ENCODE measurements around the gene MAN1C1. TPM values are rescaled to one million over a fixed set of nuclear protein-coding genes. Genes with fewer than 3 reads are reported as not detected.

Gene MAN1C1
- total and polyA plus RNA-seq, 2 donors (not counting 3 experiments of a cell fraction or from before 2014, with no cell fraction given), result 1.5 to 4.0 TPM

GRCh38 chr1:25760122-25760719 is 143.6 kb downstream of the MAN1C1 start:
- H3K27ac ChIP-seq (ENCODE audit: insufficient read depth, low read depth, low read length), result no peak overlapping the region
- no peaks in the 10 kb centered on the region for H3K36me3 ChIP-seq (ENCODE audit: control insufficient read depth in 2 of 2, extremely low read depth in 1 of 2, insufficient read depth in 2 of 2, low read length in 2 of 2)
- no peak for FAIRE-seq
- dilution Hi-C loops (cut with MboI; ENCODE audit: extremely low pct_ligation_motif_present, low sequenced_read_pairs) (no loop called here), intact Hi-C loops (cut with micrococcal nuclease) (no loop called here)
- no peaks in the 10 kb centered on the region for H3K9me1 ChIP-seq (replicated peaks; ENCODE audit: control insufficient read depth, extremely low read depth, insufficient read depth, low read length)
- peaks cover 0 to 4% of the 10 kb centered on the region in 2 experiments for H3K27me3 ChIP-seq (ENCODE audit: control insufficient read depth in 2 of 2, insufficient read depth in 2 of 2, low read length in 2 of 2)
- H2AFZ ChIP-seq (ENCODE audit: low read depth, low read length), result no peak overlapping the region
- DNase-seq (ENCODE audit: low read depth, low spot score), result no peak
- no peak overlapping the region for H3K4me2 ChIP-seq (ENCODE audit: insufficient read depth, low read length)
- BruUV-seq (replicated peaks), result no TSS peak
- POLR2A ChIA-PET, result no interaction called here
- H3K9me3 ChIP-seq (replicated peaks; ENCODE audit: control insufficient read depth, insufficient read depth, low read length), result no peaks in the 10 kb centered on the region
- no peak overlapping the region for H3K4me3 ChIP-seq (replicated peaks in 1 of 3; ENCODE audit: insufficient read depth in 1 of 3, low read depth in 1 of 3, low read length in 3 of 3)
- no peak overlapping the region for H3K9ac ChIP-seq (replicated peaks; ENCODE audit: extremely low read depth, insufficient read depth, low read length)
- H3K79me2 ChIP-seq (ENCODE audit: control insufficient read depth, insufficient read depth, low read length), result no peaks in the 10 kb centered on the region
- no peaks in the 10 kb centered on the region for H3K4me1 ChIP-seq (ENCODE audit: control insufficient read depth, extremely low read depth, insufficient read depth, low read length)
- no peaks in the 10 kb centered on the region for H4K20me1 ChIP-seq (replicated peaks; ENCODE audit: control insufficient read depth, extremely low read depth, insufficient read depth, low read length)
- CTCF ChIA-PET, result interaction anchor here (1.0 to 1.1 kb wide), 3 partner anchors 11 to 188 kb away, joined by 3 read pairs; no protein-coding TSS in a partner anchor
- TF ChIP-seq POLR2AphosphoS5 (IDR thresholded peaks at IDR 0.05; ENCODE audit: insufficient read depth, low read depth, low read length) (no peak), JUN (IDR thresholded peaks at IDR 0.05; ENCODE audit: borderline replicate concordance, insufficient read depth, insufficient read length, low read depth) (no peak), FOS (IDR thresholded peaks at IDR 0.05; ENCODE audit: borderline replicate concordance, insufficient read depth, low read length) (no peak), GATA2 (IDR thresholded peaks at IDR 0.05; ENCODE audit: insufficient read depth, insufficient read length, low read depth, low read length) (no peak), MAX (IDR thresholded peaks at IDR 0.05; ENCODE audit: insufficient read depth, insufficient read length) (no peak), EZH2 (IDR thresholded peaks at IDR 0.05; ENCODE audit: borderline replicate concordance, low read depth, low read length, severe bottlenecking) (no peak), POLR2A (IDR thresholded peaks at IDR 0.05; ENCODE audit: low read depth, low read length) (no peak), MYC (IDR thresholded peaks at IDR 0.05; ENCODE audit: low read depth, low read length) (no peak)
- TF ChIP-seq, protein P1, sequence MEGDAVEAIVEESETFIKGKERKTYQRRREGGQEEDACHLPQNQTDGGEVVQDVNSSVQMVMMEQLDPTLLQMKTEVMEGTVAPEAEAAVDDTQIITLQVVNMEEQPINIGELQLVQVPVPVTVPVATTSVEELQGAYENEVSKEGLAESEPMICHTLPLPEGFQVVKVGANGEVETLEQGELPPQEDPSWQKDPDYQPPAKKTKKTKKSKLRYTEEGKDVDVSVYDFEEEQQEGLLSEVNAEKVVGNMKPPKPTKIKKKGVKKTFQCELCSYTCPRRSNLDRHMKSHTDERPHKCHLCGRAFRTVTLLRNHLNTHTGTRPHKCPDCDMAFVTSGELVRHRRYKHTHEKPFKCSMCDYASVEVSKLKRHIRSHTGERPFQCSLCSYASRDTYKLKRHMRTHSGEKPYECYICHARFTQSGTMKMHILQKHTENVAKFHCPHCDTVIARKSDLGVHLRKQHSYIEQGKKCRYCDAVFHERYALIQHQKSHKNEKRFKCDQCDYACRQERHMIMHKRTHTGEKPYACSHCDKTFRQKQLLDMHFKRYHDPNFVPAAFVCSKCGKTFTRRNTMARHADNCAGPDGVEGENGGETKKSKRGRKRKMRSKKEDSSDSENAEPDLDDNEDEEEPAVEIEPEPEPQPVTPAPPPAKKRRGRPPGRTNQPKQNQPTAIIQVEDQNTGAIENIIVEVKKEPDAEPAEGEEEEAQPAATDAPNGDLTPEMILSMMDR (IDR thresholded peaks at IDR 0.05; ENCODE audit: extremely low read depth in 1 of 2, insufficient read depth in 1 of 2, low read depth in 1 of 2, low read length in 2 of 2), result no peak

Data from endothelial cell of umbilical vein (primary cell).